GM19240 (cell line): ENCODE data around the gene ABCA1.
"Not testable (repeated sequence)": the region's sequence is repeated elsewhere in the genome, so short reads cannot be mapped to it uniquely, and the experiment has no call there.

ENCODE experiments used
- DNase-seq: peaks from one replicate; pipeline ENCODE4 v3.0.0; 2011; ENCODE audit warnings: low spot score; ENCODE audit not compliant: insufficient read length

ABCA1 gene

DNA sequence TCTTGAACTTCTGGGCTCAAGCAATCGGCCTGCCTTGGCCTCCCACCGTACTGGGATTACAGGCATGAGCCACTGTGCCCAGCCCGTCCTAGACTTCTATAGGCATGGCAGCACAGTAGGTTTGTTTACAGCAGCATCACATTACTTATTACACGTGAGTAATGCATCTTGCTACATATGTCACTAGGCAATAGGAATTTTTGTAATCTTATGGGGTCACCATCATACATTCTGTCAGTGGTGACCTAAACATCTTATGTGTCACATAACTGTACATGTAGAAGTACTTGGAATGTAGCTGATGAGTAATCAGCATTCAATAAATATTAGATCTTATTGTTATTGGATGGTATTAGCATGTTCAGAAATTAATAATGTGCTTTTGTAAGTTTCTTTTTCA is 22.9 kb upstream of the ABCA1 start:
- no peak for DNase-seq

DNA sequence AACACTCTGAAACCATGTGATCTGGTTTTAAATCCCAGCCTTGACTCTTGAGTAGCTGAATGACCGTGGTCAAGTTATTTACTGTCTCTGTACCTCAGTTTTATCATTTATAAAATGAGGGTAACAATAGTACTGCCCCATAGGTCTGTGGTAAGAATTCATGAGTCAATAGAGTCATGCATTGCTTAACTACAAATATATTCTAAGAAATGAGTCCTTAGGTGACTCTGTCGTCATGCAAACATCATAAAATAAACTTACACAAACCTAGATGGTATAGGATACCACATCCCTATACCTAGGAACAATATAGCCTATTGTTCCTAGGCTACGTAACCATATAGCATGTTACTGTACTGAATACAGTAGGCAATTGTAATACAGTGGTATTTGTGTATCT is 20.3 kb upstream of the ABCA1 start:
- DNase-seq = no peak

DNA sequence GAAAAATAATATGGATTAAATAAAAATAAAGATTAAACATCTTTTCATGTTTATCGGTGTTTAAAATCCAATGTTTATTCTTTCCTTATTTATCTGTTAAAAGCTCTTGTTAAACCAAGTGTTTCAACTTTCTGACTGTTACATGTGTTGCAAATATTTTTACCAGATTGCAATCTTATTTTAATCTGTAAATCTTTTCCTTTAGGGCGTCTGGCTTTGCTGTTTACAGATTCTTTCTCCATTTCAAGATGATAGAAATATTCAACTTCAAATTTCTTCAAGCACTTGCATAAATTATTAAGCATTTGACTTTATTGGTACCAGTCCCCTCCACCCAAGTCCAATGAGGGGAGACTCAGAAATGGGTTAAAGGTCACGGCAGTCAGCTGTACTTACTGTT is 16.9 kb upstream of the ABCA1 start:
- DNase-seq = no peak

DNA sequence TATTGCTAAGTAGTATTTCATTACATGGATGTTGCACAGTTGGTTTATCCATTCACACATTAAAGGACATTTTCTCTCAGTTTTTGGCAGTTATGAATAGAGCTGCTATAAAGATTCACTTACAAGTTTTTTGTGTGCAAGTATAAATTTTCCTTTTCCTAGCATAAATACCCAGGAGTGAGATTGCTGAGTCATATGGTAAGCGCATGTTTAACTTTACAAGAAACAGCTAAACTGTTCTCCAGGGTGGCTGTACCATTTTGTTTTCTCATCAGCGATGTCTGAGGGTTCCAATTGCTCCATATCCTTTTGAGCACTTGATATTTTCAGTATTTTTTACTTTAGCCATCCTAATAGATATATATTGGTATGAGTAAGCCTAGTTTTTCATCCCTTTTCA is 16.4 kb upstream of the ABCA1 start:
- DNase-seq = no peak

DNA sequence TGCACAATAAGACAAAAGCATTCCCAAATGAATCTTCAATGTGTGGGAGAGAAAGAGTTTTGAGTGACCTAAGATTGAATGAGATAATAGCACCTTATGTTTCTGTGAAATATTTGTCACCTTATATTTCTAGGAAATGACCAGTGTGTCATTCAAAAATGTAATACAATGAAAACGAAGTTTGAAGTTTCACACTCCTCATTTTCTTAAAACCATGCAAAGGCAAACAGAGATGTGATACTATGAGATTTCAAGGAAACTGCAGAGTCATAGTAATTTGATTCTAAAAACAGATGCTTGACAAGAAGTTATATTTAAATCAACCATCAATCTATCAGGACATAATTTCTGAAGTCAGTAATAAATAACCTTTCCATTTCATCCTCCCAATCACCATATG is 13.6 kb upstream of the ABCA1 start:
- no peak for DNase-seq

DNA sequence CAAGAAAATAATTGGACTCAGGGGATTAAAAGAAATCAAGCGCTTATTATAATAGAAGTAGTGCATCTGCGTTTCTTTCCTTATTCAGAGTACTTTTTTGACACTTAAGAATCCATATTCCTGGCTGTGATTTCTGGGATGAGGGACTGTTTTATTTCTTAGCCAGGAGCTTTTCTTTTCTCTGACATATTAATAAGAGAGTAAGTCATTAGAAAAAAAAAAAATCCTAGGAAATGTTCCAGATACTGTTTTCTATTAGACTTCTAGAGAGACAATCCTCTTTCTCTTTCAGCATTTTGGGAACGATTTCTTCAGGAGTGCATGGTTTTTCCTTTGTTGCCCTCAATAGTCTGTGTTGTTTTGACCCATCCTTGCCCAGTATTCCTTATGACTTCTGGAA is 8.3 kb upstream of the ABCA1 start:
- no peak for DNase-seq

DNA sequence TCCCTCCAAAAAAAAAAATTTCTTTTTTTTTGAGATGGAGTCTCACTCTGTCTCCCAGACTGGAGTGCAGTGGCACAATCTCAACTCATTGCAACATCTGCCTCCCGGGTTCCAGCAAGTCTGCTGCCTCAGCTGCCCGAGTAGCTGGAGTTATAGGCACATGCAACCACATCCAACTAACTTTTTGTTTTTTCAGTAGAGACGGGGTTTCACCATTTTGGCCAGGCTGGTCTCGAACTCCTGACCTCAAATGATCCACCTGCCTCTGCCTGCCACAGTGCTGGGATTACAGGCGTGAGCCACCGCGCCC is 7.5 kb upstream of the ABCA1 start:
- not testable (repeated sequence) for DNase-seq

DNA sequence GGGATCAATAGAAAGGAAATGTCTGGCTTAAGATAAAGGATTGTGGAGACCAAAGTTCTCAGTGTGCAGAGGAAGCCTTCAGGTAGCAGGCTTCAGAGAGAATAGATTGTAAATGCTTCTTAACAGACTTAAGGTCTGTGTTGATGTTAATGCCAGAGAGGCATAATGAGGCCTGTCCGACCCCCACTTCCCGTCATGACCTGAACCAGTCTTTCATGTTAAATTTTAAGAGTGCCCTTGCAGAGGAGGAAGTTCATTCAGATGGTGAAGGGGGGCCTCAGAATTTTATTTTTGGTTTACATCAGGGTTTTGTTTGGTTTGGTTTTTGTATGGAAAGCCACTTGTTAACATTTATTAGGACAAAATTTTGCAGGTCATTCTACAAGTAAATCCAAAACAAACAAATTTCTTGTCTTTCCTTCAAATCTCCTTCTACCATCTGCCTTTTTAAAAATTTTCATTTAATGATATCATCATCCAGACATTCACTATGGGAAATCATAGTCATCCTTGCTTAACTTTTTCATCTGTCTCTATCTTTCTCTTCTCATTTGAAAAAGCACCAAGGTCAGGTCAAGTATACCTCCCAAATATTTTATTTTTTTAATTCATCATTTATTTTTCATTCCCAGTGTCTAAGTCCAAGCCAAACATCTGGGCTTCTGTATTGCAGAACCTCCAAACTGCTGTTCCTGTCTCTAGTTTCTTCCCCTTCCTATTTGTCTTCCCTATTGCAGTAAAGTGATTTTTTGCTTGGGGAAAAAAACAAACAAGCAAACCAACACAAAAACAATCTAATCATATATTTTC is 6.9 kb upstream of the ABCA1 start:
- no peak for DNase-seq

DNA sequence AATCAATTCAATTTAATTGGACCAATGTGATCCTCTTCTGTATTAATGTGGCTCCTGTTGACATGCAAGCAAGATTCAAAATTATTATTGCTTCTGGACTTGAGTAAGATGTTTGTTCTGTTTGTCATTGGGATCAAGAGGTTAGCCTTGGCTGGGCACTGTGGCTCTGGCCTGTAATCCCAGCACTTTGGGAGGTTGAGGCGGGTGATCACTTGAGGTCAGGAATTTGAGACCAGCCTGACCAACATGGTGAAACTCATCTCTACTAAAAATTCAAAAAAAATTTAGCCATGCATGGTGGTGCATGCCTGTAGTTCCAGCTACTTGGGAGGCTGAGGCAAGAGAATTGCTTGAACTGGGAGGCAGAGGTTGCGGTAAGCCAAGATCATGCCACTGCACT is 5.1 kb upstream of the ABCA1 start:
- not testable (repeated sequence) for DNase-seq

DNA sequence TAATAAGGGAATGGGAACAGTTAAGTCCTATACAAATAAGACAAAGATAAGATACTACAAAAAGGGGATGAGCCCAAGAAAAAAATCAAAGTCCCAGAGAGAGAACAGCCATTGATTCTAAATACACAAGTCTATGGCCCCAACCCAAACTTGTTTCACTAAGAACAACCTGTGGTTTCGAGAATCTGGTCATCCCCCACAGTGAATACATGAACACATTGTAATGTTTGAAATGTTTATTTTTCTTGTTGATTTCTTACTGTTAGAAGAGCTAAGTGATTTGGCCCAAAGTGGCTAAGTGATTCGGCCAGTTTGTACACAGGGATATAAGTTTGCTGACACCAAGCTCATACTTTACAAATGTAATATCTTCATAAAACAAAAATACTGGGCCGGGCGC is 3.3 kb upstream of the ABCA1 start:
- DNase-seq = no peak

DNA sequence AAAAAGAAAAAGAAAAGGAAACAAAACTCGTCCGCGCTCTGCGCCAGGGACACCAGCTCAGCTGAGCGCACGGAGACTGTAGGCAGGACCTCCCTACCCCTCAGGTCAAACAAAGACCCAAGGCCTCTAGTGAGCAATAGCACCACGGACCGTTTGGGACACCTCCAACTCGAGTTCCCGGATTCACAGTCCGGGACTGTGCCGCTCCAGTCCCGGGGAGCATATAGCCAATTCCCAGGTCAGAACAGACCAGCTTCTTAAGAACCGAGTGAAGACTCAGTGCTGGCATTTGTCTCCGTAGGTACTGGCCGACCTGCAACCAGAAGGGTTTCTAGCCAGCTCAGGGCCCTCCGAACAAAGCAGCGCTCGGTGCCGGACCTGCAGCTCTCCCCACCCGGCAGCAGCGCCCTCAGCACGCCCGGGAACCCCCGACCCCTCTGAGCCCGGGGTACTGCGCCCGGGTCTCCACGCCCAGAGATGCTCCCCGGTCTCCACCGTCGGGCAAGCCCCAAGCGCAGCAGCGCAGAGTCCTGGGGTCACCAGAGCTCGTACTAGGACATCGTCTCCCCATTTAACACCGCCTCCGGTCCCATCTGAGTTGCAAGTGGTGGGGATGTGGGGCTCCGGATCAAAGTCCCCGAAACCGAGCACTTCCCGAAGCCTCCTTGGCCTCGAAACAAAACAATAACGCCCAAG is 591 bp downstream of the ABCA1 start:
- DNase-seq = no peak

DNA sequence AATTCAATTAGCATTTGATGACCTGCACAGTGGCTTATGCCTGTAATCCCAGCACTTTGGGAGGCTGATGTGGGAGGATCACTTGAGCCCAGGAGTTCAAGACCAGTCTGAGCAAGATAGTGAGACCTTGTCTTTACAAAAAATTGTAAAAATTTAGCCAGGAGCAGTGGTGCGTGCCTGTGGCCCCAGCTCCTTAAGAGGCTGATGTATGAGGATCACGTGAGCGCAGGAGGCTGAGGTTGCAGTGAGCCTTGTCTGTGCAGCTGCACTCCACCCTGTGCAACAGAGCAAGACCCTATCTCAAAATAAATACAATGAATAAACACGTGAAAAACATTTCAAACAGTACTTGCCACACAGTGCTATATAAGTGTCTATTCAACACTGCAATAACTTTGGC is 4.2 kb downstream of the ABCA1 start:
- DNase-seq = no peak

DNA sequence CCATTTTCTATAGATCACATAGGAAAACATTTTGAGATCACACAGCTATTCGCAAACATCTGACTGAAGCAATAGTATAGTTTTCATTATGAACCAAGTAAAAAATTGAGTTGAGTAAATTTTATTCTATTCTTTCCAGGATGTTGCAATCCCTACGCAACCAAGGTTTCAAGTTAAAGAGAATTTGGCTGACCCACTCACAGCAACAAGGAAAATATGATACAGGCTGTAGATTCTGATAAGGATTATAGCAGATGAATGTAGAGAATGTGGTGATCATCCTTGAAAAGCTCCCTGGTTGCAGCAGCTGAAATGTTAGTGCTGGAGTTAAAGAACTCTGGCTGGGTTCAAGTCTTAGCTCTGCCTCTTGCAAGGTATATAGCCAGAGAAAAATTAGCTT is 4.7 kb downstream of the ABCA1 start:
- no peak for DNase-seq

DNA sequence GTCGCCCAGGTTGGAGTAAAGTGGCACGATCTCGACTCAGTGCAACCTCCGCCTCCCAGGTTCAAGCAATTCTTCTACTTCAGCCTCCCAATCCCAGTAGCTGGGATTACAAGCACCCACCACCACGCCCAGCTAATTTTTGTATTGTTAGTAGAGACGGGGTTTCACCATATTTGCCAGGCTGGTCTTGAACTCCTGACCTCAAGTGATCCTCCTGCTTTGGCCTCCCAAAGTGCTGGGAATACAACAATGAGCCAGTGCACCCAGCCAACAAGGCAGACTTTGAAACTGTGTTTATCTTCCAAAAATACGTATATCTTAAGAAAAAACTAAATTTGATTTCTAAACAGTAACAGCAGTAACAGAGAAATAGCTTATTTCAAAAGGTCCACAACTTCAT is 5.2 kb downstream of the ABCA1 start:
- not testable (repeated sequence) for DNase-seq

DNA sequence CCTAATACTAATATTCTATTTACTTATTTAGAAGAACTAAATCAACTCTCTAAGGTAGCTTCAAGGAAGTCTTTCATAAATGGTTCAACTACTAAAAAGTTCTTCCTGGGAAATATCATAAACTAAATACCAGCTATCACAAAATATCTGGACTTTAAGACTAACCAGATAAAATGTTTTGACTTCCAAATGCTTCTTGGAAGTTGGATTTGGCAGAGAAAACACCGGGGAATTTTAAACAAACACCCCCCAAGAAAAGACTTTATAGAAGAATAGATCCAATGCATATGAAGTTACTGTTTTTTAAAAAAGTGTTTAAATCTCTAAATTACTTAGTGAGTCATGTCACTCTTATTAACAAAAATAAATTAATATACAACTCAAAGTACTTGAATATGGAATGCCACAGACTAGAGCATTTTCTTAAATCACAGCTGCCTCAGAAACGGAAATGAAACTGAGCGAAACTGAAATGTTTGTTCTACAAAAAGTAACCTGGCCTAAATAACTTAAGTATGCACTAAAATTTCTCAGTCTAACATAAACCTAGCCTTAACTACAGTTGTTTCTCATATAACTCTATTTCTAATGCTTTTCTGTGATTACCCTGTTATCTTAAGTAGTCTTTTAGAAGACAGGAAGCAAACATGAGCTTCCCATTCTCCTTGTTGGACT is 6.8 kb downstream of the ABCA1 start:
- DNase-seq = no peak

DNA sequence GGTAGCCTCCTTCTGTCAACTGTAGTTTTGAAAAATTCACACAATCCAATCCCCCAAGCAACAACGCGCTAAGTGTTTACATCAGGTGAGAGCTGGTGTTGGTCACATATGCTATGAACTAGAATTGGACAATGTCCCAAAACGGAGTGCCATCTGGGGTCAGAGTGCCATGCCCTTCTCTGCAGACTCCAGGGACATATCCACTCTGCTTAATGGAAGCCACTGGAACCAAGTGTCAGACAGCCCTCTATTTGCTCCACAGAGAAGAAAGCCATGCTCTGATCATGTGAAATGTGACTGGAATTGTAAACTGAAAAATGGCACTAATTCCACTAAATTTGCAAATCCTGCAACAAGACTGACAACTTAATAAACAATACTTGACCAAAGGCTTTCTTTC is 12.2 kb downstream of the ABCA1 start:
- no peak for DNase-seq

DNA sequence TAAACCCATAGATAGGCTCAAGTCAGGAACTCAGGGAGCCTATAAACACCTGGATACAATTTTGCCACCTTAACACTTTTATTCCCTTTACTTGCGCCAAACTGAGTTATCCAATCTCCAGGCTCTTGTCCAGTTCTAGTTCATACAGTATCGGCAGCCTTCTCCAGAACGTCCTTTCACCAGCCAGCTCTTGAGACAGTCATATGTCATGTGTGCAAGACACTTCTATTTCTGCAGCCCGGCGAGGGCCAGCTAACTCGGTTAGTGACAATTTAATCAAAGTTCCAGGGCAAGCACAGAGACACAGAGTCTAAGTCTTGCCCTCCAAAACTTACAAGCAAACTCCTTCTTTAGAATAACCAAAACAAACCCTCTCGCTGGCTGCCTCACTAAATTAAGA is 12.9 kb downstream of the ABCA1 start:
- no peak for DNase-seq

DNA sequence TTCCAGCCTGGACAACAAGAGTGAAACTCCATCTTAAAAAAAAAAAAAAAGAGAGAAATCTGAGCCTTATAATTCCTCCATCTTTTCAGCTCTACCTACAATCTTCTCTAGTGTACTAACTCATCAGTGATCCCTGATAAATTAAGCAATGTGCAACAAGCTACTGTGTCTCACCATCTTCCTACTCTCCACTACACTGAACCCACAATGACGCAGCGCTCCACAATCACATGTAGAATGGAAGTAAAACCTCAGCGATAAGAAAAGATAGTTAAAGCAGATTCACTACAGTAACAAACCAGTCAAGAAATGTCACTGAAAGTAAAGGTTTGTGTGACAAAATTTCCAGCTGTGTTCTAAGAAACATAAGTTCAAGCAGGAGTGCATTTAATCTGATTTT is 13.5 kb downstream of the ABCA1 start:
- no peak for DNase-seq

DNA sequence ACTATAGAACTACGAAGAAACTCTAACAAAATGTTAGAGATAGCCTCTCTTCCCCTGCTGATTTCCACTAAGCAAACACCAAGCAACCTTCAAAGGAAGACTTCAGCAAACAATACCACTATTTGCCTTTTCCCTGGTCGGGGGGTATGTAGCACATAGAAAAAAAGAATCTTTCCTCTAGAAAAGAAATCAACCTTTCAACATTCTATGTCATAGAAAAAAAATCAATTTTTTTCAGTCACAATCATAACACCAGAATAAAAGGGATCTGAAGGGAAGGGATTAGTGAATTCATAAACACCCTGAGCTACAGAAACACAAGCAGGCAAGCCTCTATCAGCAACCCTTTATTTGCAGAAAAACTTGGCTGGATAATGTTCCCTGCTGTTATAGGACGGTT is 15.3 kb downstream of the ABCA1 start:
- DNase-seq = no peak

DNA sequence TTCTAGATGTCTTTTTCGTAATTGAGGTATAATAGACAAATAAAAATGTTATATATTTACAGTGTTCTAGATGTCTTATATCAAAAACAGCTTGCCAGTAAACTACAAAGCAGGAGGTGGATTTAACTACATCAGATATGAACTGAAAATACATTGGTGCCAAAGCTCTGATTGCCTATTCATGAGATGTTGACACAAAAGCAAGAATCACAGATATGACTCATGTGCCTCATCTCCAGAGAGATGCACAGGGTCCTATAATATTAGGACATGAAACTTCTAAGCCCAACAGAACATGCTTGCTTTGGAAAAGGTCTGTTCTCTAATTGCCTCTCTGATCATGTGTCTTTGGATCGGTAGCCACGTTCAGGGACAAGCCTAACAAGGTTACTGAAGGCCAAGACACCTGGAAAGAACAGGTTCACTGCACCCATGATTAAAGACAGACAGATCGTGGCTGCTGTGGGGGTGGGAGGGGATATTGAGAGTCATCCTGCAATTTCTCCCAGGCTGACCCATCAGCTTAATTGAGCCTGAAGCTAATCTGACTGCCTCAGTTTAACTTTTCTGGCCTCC is 16.8 kb downstream of the ABCA1 start:
- no peak for DNase-seq

DNA sequence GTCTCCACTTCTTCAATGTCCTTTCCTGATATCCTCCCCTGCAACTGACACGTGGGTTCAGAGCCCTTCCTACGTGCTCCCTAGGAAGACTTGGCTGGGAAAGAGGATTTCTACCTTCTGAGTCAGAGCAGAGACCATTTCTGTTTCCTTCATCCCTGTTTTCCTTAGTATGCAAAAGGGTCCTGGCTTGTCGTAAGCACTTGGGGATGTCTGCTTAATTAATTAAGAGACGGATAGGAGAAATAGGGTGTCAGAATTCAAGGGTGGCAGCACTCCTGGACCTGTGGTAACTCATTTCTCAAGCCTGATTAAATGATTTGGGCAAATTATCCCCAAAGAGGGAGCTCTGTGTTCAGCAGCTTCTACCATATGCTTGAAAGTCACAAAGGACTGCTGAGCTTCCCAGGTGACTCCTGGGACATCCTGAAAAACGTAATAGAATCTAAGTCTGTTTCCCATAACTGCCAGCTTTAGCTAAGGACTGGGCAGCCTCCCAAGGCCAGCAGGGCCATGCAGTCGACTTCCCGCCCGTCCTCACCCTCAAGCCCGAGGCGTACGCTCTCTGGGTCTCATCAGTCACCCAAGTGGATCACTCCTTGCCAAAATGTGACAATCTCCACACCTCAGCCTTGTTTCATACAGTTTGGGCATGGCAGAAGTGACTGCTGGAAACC is 20.5 kb downstream of the ABCA1 start:
- DNase-seq = no peak
